Common myeloid progenitor, CD34-positive (primary cell): ENCODE measurements around the gene PEAK1.

Experiments
- CTCF ChIA-PET: fragments of 350-600 bp; sonication (Branson Sonifier 250); formaldehyde crosslinking; loops from one replicate; lab custom pipeline; 2021; ENCODE audit warnings: antibody characterized with exemption; lab: Charles Lee
- POLR2A ChIA-PET: fragments of 350-600 bp; sonication (Branson Sonifier 250); formaldehyde crosslinking; loops from one replicate; lab custom pipeline; 2021; ENCODE audit warnings: antibody characterized with exemption; lab: Charles Lee
- DNase-seq, 3 donors: peaks; one replicate each; pipeline versions ENCODE4 v3.0.0 to v3.0.0-alpha.2; 2013
- H3K27ac ChIP-seq, 2 experiments: 1 replicate in 1 of 2; 2 replicates in 1 of 2; pipeline ENCODE4 v1.7.0; 2013; ENCODE audit warnings: inconsistent platforms in 2 of 2, low read length in 2 of 2, mild to moderate bottlenecking in 2 of 2, low read depth in 1 of 2, moderate library complexity in 1 of 2; ENCODE audit not compliant: severe bottlenecking in 2 of 2, insufficient read depth in 1 of 2, poor library complexity in 1 of 2
- H3K27me3 ChIP-seq, 5 experiments: replicated peaks in 2 of 5; 1 replicate in 3 of 5; 2 replicates in 2 of 5; pipeline versions ENCODE4 v1.6.1 to v1.7.0; 2013; ENCODE audit warnings: low read length in 4 of 5, mild to moderate bottlenecking in 2 of 5, moderate library complexity in 2 of 5, inconsistent platforms in 1 of 5; ENCODE audit not compliant: insufficient read depth in 5 of 5, control insufficient read depth in 4 of 5
- H3K36me3 ChIP-seq, 4 experiments: 1 replicate in 2 of 4; 2 replicates in 2 of 4; pipeline versions ENCODE4 v1.6.1 to v1.7.0; 2013; ENCODE audit warnings: low read length in 3 of 4, control low read depth in 1 of 4, mild to moderate bottlenecking in 1 of 4; ENCODE audit not compliant: control insufficient read depth in 4 of 4, insufficient read depth in 4 of 4
- H3K4me1 ChIP-seq, 4 experiments: 1 replicate in 3 of 4; 2 replicates in 1 of 4; pipeline versions ENCODE4 v1.6.1 to v1.7.1; 2013; ENCODE audit warnings: low read length in 3 of 4, mild to moderate bottlenecking in 3 of 4, control low read depth in 1 of 4, inconsistent platforms in 1 of 4, moderate library complexity in 1 of 4; ENCODE audit not compliant: control insufficient read depth in 4 of 4, insufficient read depth in 4 of 4; ENCODE audit errors: control extremely low read depth in 1 of 4
- H3K4me3 ChIP-seq, 7 experiments: 1 replicate in 4 of 7; 2 replicates in 3 of 7; pipeline versions ENCODE4 v1.5.1 to v1.7.0; 2013; ENCODE audit warnings: mild to moderate bottlenecking in 7 of 7, low read length in 6 of 7, moderate library complexity in 6 of 7, inconsistent platforms in 2 of 7, low read depth in 2 of 7, control low read depth in 1 of 7; ENCODE audit not compliant: insufficient read depth in 4 of 7, control insufficient read depth in 1 of 7; ENCODE audit errors: extremely low read depth in 1 of 7
- H3K9me3 ChIP-seq, 5 experiments: 1 replicate in 4 of 5; 2 replicates in 1 of 5; pipeline versions ENCODE4 v1.6.1 to v1.7.1; 2013; ENCODE audit warnings: low read length in 4 of 5, mild to moderate bottlenecking in 2 of 5, inconsistent platforms in 1 of 5, low read depth in 1 of 5, moderate library complexity in 1 of 5; ENCODE audit not compliant: control insufficient read depth in 4 of 5, insufficient read depth in 2 of 5; ENCODE audit errors: control extremely low read depth in 1 of 5
- WGBS: methylation state at CpG from one replicate; pipeline ENCODE4 v1.1.5; 2013; ENCODE audit not compliant: insufficient coverage; 5-methylcytosine and 5-hydroxymethylcytosine counted together

Gene PEAK1

GRCh38 chr15:77120576-77120975 lies 299.3 kb downstream of the PEAK1 start:
- ChIA-PET CTCF (interaction anchor here (0.9 to 6.2 kb wide), 7 partner anchors 11 to 430 kb away, joined by 3 to 43 read pairs (median 17); no protein-coding TSS in a partner anchor), POLR2A (no interaction called here)
- Histone ChIP-seq H3K27me3 (no peaks in the 10 kb centered on the region), H3K36me3 (no peaks in the 10 kb centered on the region), H3K4me1 (peaks cover 0 to 9% (median 1%) of the 10 kb centered on the region in 4 experiments), H3K27ac (no peak overlapping the region), H3K4me3 (no peak overlapping the region), H3K9me3 (no peaks in the 10 kb centered on the region)
- no peak for DNase-seq
- 97% methylated on average over 4 of the region's 4 CpGs for WGBS

DNA sequence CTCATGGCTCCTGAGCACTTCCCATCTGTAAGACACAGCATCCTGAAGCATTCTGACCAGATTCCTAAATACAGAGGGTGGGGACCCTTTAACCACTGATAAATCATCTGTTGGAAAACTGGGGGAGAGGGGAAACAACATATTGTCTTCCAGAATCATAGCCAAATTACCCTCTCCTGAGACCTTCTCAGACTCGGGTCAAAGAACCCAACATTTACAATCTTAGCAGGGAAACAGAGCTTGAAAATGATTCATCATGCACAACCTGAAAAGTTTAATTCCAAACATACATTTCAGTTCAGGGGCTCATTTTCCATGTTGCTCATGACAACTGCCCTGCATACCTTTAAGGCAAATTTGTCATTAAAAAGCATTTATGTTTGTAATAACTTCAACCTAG lies 300.5 kb downstream of the PEAK1 start:
- 100% methylated on average over 1 of the region's 1 CpG for WGBS
- H3K27me3 ChIP-seq, result no peaks in the 10 kb centered on the region
- POLR2A ChIA-PET, result no interaction called here
- peaks cover 0 to 9% (median 1%) of the 10 kb centered on the region in 4 experiments for H3K4me1 ChIP-seq
- no peaks in the 10 kb centered on the region for H3K9me3 ChIP-seq
- H3K4me3 ChIP-seq, result no peak overlapping the region
- no peak overlapping the region for H3K27ac ChIP-seq
- CTCF ChIA-PET, result interaction anchor here (1.2 to 6.2 kb wide), 18 partner anchors 11 to 456 kb away, joined by 3 to 43 read pairs (median 6); no protein-coding TSS in a partner anchor
- DNase-seq, result no peak
- H3K36me3 ChIP-seq, result peaks cover 0 to 6% (median under 1%) of the 10 kb centered on the region in 4 experiments

- CTCF ChIA-PET, result interaction anchor here (0.8 to 6.2 kb wide), 23 partner anchors 10 to 456 kb away, joined by 3 to 43 read pairs (median 5); no protein-coding TSS in a partner anchor
- peaks cover 0 to 9% (median 4%) of the 10 kb centered on the region in 4 experiments for H3K36me3 ChIP-seq
- H3K27ac ChIP-seq, result no peak overlapping the region
- peaks cover 0 to 4% (median 1%) of the 10 kb centered on the region in 4 experiments for H3K4me1 ChIP-seq
- no peaks in the 10 kb centered on the region for H3K9me3 ChIP-seq
- H3K4me3 ChIP-seq, result no peak overlapping the region
- POLR2A ChIA-PET, result interaction anchor here (0.8 kb wide), 1 partner anchor 424 kb away, joined by 3 read pairs; no protein-coding TSS in a partner anchor
- no peaks in the 10 kb centered on the region for H3K27me3 ChIP-seq
- 32% methylated on average over 2 of the region's 3 CpGs for WGBS
- peak; percentile 70 to 86 (median 81) for DNase-seq
Observed at GRCh38 chr15:77118882-77119321, 301.0 kb downstream of the PEAK1 start.

DNA sequence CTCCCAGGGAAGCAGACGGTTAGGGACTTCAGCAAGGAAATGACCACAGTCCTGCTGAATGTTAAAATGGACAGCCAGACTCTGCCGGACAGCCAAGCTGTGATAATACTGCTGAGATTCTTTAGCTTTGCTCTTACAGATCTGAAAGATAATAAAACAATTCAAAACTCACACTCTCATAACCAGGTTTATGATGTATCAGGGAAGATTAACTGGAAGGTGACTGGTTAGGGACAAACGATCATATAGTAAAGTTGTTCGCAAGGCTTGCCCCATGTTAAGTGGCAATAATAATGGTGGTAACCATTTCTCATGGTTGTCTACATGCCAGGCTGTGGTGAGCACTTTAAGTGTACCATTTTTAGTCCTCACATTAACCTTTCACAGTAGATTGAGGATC lies 304.7 kb downstream of the PEAK1 start:
- WGBS, result 100% methylated on average over 3 of the region's 4 CpGs
- ChIA-PET POLR2A (no interaction called here), CTCF (interaction anchor here (0.5 to 1.0 kb wide), 2 partner anchors 363 to 391 kb away, joined by 3 read pairs; no protein-coding TSS in a partner anchor)
- Histone ChIP-seq H3K27ac (no peak overlapping the region), H3K27me3 (no peaks in the 10 kb centered on the region), H3K9me3 (no peaks in the 10 kb centered on the region), H3K4me1 (peaks cover 0 to 3% (median 1%) of the 10 kb centered on the region in 4 experiments), H3K36me3 (peaks cover 0 to 10% (median 6%) of the 10 kb centered on the region in 4 experiments), H3K4me3 (no peak overlapping the region)
- DNase-seq, result no peak

- no peaks in the 10 kb centered on the region for H3K27me3 ChIP-seq
- H3K9me3 ChIP-seq, result no peaks in the 10 kb centered on the region
- H3K27ac ChIP-seq, result no peak overlapping the region
- peaks cover 0 to 10% (median 6%) of the 10 kb centered on the region in 4 experiments for H3K36me3 ChIP-seq
- ChIA-PET POLR2A (no interaction called here), CTCF (interaction anchor here (1.1 to 2.0 kb wide), 3 partner anchors 9 to 430 kb away, joined by 3 to 8 read pairs (median 6); no protein-coding TSS in a partner anchor)
- H3K4me1 ChIP-seq, result no peaks in the 10 kb centered on the region
- no peak overlapping the region for H3K4me3 ChIP-seq
- WGBS, result 100% methylated on average over 2 of the region's 2 CpGs
- DNase-seq, result no peak
Observed at GRCh38 chr15:77112838-77113504, 306.9 kb downstream of the PEAK1 start.

DNA sequence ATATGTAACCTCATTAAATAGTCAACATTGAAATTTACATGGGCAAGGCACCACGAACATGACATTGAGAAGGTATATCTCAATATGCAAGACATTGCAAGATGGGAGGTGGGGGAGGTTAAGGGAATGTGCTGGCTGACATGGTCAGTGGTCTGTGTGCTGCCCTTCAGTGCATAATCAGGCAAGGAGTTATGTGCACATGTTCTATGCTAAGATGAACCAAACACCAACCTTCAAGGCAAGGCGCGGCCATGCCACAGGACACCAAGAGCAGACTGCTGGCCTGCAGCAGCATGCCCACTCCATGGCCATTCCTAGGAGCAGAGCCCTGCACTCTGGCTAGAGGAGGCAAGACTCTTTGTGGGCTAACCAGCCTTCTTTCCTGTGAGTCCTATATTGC lies 308.1 kb downstream of the PEAK1 start:
- CTCF ChIA-PET, result no interaction called here
- no peak for DNase-seq
- Histone ChIP-seq H3K27me3 (no peaks in the 10 kb centered on the region), H3K4me1 (no peaks in the 10 kb centered on the region), H3K4me3 (no peak overlapping the region), H3K9me3 (no peaks in the 10 kb centered on the region), H3K27ac (no peak overlapping the region), H3K36me3 (peaks cover 0 to 10% (median 6%) of the 10 kb centered on the region in 4 experiments)
- POLR2A ChIA-PET, result no interaction called here
- WGBS, result 100% methylated on average over 2 of the region's 3 CpGs
